PC-9 (cell line): ENCODE results near the gene ARL2BP.

Experiments
- CTCF ChIP-seq: fragments of 200-600 bp; sonication (generic); conservative IDR thresholded peaks from 2 replicates; pipeline ENCODE4 v1.6.1; 2017; ENCODE audit warnings: mixed run types, antibody characterized with exemption, mild to moderate bottlenecking, moderate library complexity
- EZH2 ChIP-seq: fragments of 200-600 bp; sonication (generic); IDR thresholded peaks from 2 replicates; pipeline ENCODE4 v1.8.0; 2017; ENCODE audit warnings: antibody characterized with exemption, low read depth

GRCh38 chr16:57209780-57210179 lies 35.3 kb upstream of the ARL2BP start:
- TF ChIP-seq EZH2 (no peak), CTCF (no peak)
